A673 (cell line): ENCODE results near the gene CSNK1G2. TPM values are rescaled to one million over a fixed set of nuclear protein-coding genes. Genes with fewer than 3 reads are reported as not detected.

Source experiments
- BruUV-seq: library from RNA; stranded (reverse); fragments of 400-500 nt; replicated peaks from 2 replicates; lab custom pipeline; 2021; lab: Mats Ljungman, UMichigan
- CTCF ChIA-PET: fragments of 300-600 bp; sonication (Branson Sonifier 250); formaldehyde crosslinking; loops from one replicate; lab custom pipeline; 2022; ENCODE audit warnings: antibody characterized with exemption; lab: Charles Lee
- POLR2A ChIA-PET: fragments of 300-600 bp; sonication (Branson Sonifier 250); formaldehyde crosslinking; loops from one replicate; lab custom pipeline; 2022; ENCODE audit warnings: antibody characterized with exemption; ENCODE audit not compliant: low non-redundant PET; lab: Charles Lee
- DNase-seq: peaks from one replicate; pipeline ENCODE4 v3.0.0-alpha.2; 2015; ENCODE audit warnings: low spot score
- H3K27ac ChIP-seq: fragments of 200-600 bp; sonication (generic); 2 replicates; pipeline ENCODE4 v1.5.1; 2016; ENCODE audit warnings: mixed run types, low read depth, mild to moderate bottlenecking, mixed read lengths, antibody characterized with exemption, low read length; ENCODE audit not compliant: poor library complexity, severe bottlenecking
- H3K27me3 ChIP-seq: fragments of 200-600 bp; sonication (generic); replicated peaks from 2 replicates; pipeline ENCODE4 v1.6.1; 2017; ENCODE audit warnings: mixed run types, low read depth, mild to moderate bottlenecking, mixed read lengths, antibody characterized with exemption, low read length; ENCODE audit not compliant: insufficient read depth, poor library complexity
- H3K36me3 ChIP-seq: fragments of 200-600 bp; sonication (generic); 2 replicates; pipeline ENCODE4 v1.6.1; 2016; ENCODE audit warnings: mixed run types, mild to moderate bottlenecking, mixed read lengths, antibody characterized with exemption, low read length; ENCODE audit not compliant: insufficient read depth, poor library complexity, severe bottlenecking
- H3K4me1 ChIP-seq: fragments of 200-600 bp; sonication (generic); 2 replicates; pipeline ENCODE4 v1.6.1; 2017; ENCODE audit warnings: mixed run types, mild to moderate bottlenecking, mixed read lengths, antibody characterized with exemption, low read length; ENCODE audit not compliant: insufficient read depth, poor library complexity, severe bottlenecking
- H3K4me3 ChIP-seq: fragments of 200-600 bp; sonication (generic); 2 replicates; pipeline ENCODE4 v1.5.1; 2016; ENCODE audit warnings: low read depth, mixed run types, mild to moderate bottlenecking, mixed read lengths, low read length; ENCODE audit not compliant: poor library complexity, severe bottlenecking
- H3K9me3 ChIP-seq: fragments of 200-600 bp; sonication (generic); 2 replicates; pipeline ENCODE4 v1.6.1; 2016; ENCODE audit warnings: mixed run types, low read depth, mild to moderate bottlenecking, mixed read lengths, antibody characterized with exemption, low read length; ENCODE audit not compliant: poor library complexity, severe bottlenecking
- EZH2 ChIP-seq: fragments of 200-600 bp; sonication (generic); IDR thresholded peaks from 2 replicates; pipeline ENCODE4 v1.6.1; 2017; ENCODE audit warnings: borderline replicate concordance, low read depth, mild to moderate bottlenecking, mixed read lengths, antibody characterized with exemption, low read length; ENCODE audit not compliant: poor library complexity, severe bottlenecking
- intact Hi-C: fragments of 100-400 bp; cut with micrococcal nuclease; formaldehyde crosslinking; loops from one replicate; pipeline ENCODE4 v1.10.0; 2022; ENCODE audit not compliant: unreplicated experiment
- total RNA-seq: library from RNA; stranded (reverse); gene quantifications from 2 replicates; pipeline ENCODE4 v1.2.3, GENCODE V29; 2021
- TF ChIP-seq, protein P1 (sequence below): fragments of 300-800, 200-600 bp; sonication (generic); conservative IDR thresholded peaks from 2 replicates; pipeline ENCODE4 v1.5.1; 2017; ENCODE audit warnings: low read depth, mild to moderate bottlenecking, antibody characterized with exemption, low read length, moderate library complexity, mixed read lengths

CSNK1G2 gene
- total RNA-seq, 1 experiment from 2014 or later, result 108 TPM

DNA sequence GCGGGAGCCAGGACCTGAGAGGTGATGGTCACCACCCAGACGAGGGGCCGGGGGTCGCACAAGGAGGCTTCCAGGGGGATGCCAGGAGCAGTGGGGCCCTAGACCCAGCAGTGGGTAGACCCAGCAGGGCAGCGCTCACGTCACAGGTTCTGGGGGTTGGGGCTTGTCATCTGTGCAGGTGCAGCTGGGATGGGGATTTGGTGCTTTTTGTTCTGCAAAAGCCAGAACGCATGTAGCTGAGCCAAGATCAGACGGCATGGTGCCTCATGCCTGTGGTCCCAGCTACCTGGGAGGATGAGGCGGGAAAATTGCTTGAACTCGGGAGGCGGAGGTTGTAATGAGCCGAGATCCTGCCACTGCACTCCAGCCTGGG is 15.1 kb downstream of the CSNK1G2 start:
- CTCF ChIA-PET, result no interaction called here
- no peak for DNase-seq
- no peaks in the 10 kb centered on the region for H3K36me3 ChIP-seq
- H3K9me3 ChIP-seq, result no peaks in the 10 kb centered on the region
- H3K4me3 ChIP-seq, result no peak overlapping the region
- TF ChIP-seq, protein P1, sequence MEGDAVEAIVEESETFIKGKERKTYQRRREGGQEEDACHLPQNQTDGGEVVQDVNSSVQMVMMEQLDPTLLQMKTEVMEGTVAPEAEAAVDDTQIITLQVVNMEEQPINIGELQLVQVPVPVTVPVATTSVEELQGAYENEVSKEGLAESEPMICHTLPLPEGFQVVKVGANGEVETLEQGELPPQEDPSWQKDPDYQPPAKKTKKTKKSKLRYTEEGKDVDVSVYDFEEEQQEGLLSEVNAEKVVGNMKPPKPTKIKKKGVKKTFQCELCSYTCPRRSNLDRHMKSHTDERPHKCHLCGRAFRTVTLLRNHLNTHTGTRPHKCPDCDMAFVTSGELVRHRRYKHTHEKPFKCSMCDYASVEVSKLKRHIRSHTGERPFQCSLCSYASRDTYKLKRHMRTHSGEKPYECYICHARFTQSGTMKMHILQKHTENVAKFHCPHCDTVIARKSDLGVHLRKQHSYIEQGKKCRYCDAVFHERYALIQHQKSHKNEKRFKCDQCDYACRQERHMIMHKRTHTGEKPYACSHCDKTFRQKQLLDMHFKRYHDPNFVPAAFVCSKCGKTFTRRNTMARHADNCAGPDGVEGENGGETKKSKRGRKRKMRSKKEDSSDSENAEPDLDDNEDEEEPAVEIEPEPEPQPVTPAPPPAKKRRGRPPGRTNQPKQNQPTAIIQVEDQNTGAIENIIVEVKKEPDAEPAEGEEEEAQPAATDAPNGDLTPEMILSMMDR, result no peak
- TF ChIP-seq EZH2, result no peak
- POLR2A ChIA-PET, result no interaction called here
- intact Hi-C loops, result no loop called here
- no peak overlapping the region for H3K27ac ChIP-seq
- H3K4me1 ChIP-seq, result no peaks in the 10 kb centered on the region
- no TSS peak for BruUV-seq
- H3K27me3 ChIP-seq, result no peaks in the 10 kb centered on the region

DNA sequence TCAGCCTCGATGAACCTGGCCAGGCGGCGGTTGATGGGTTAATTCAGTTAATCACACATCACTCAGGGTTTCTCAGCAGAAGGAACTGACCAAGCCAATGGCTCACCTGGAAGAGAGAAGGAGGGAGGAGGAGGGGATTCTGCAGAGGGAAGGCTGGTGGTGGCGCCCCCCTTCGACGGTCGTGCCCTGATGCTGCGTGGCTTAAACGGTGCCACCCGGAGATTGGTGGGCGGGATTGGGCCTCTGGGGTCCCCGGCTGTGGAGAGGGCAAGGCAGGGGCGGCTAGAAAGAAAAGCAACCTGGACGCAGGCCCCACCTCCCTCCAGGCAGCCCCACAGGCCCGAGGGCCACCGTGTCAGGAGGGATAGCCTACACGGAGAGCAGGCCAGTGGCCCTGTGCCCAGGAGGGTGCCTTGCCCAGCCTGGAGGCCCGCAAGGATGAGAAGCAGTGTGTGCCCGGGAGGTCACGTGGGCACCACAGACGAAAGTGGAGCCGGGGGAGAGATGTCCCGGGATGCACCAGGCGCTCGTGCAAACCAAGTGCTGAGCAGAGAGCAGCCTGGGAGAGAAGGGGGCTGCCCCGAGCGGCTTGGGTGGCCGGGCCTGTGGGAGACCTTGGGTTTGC is 16.0 kb downstream of the CSNK1G2 start:
- no peak overlapping the region for H3K27ac ChIP-seq
- intact Hi-C loops, result no loop called here
- POLR2A ChIA-PET, result no interaction called here
- H3K9me3 ChIP-seq, result no peaks in the 10 kb centered on the region
- no peaks in the 10 kb centered on the region for H3K36me3 ChIP-seq
- BruUV-seq, result no TSS peak
- no peak for DNase-seq
- no peaks in the 10 kb centered on the region for H3K4me1 ChIP-seq
- H3K27me3 ChIP-seq, result no peaks in the 10 kb centered on the region
- CTCF ChIA-PET, result no interaction called here
- no peak for TF ChIP-seq EZH2
- TF ChIP-seq, protein P1, result 0 out of 2 replicates have a peak, but pooled peaks have one; percentile 12
- no peak overlapping the region for H3K4me3 ChIP-seq

DNA sequence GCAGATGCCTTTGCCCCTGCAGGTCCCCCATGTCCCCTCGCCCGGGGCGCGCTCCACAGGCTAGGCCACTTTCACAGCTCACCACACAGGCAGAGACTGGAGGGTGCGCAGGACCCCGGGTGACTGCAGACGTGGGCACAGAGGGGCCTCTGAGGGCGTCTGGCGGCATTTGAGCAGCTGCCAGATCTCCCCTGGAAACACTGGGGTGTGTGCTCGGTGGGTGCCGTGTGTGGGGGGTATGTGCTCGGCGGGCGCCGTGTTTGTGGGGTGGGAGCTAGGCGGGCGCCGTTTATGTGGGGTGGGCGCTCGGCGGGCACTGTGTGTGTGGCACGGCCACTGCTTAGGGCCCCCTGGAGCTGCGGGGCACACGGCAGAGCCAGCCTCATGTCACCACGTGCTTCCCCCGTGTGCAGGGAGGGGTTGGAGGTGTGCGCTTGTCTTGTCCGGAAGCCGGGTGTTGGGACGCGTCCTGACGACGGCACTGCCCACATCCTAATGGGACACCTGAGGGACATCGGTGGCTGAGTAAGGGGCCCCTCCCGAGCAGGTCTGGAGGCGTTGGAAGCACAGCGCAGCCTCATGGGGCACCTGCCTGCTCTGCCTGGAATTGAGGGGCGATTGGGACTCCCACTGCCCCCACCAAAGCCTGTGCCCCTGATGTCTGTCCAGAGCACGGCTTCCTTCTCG is 16.7 kb downstream of the CSNK1G2 start:
- no TSS peak for BruUV-seq
- ChIA-PET CTCF (no interaction called here), POLR2A (no interaction called here)
- intact Hi-C loops, result no loop called here
- Histone ChIP-seq H3K27ac (no peak overlapping the region), H3K9me3 (no peaks in the 10 kb centered on the region), H3K4me3 (no peak overlapping the region), H3K27me3 (no peaks in the 10 kb centered on the region), H3K36me3 (peaks cover 2% of the 10 kb centered on the region), H3K4me1 (no peaks in the 10 kb centered on the region)
- no peak for TF ChIP-seq EZH2
- TF ChIP-seq, protein P1, result no peak
- DNase-seq, result no peak
